ENCODE measurements around the gene FGF22. TPM values are rescaled to one million over a fixed set of nuclear protein-coding genes. Genes with fewer than 3 reads are reported as not detected.

FGF22 gene
- total and polyA plus RNA-seq, 4 donors = 0.08 TPM; not detected in 3

GRCh38 chr19:617551-618246, 22.0 kb upstream of the FGF22 start:
- no peak for DNase-seq (ENCODE audit: low spot score)
- TF ChIP-seq TAF1 (conservative IDR thresholded peaks at IDR 0.05) = no peak
- TF ChIP-seq YY1 (IDR thresholded peaks at IDR 0.05) = no peak
- no peak for TF ChIP-seq FOXA2 (IDR thresholded peaks at IDR 0.05)
- TF ChIP-seq HNF4A (conservative IDR thresholded peaks at IDR 0.05) = no peak
- TF ChIP-seq JUND (IDR thresholded peaks at IDR 0.05) = no peak
- no peak for TF ChIP-seq EGR1 (IDR thresholded peaks at IDR 0.05; ENCODE audit: low read depth in 2 of 2)
- no peak for TF ChIP-seq MAX (IDR thresholded peaks at IDR 0.05)
- TF ChIP-seq REST (IDR thresholded peaks at IDR 0.05) = no peak
- no peak for TF ChIP-seq RXRA (IDR thresholded peaks at IDR 0.05)
- no peak for TF ChIP-seq HNF4G (IDR thresholded peaks at IDR 0.05)
- Histone ChIP-seq H3K9me3 (ENCODE audit: control insufficient read depth in 4 of 4, low read length in 3 of 4) (no peaks in the 10 kb centered on the region), H3K9ac (ENCODE audit: low read depth in 1 of 2, low read length in 2 of 2) (no peak overlapping the region), H3K4me3 (ENCODE audit: low read depth in 1 of 3, low read length in 3 of 3) (no peak overlapping the region), H3K27me3 (ENCODE audit: control insufficient read depth in 4 of 4, insufficient read depth in 4 of 4, low read length in 3 of 4) (no peaks in the 10 kb centered on the region), H3K36me3 (ENCODE audit: control insufficient read depth in 4 of 4, insufficient read depth in 3 of 4, low read depth in 1 of 4, low read length in 3 of 4) (peaks cover 5 to 39% (median 22%) of the 10 kb centered on the region in 4 donors), H3K27ac (ENCODE audit: low read depth in 1 of 2, low read length in 2 of 2) (no peak overlapping the region), H3K4me1 (ENCODE audit: control insufficient read depth in 4 of 4, insufficient read depth in 4 of 4, low read length in 3 of 4) (peaks cover 0 to 4% (median 2%) of the 10 kb centered on the region in 4 donors)
- 94% methylated on average over 29 of the region's 29 CpGs for WGBS

- no peak overlapping the region for H3K27ac ChIP-seq (ENCODE audit: low read depth in 1 of 2, low read length in 2 of 2)
- no peaks in the 10 kb centered on the region for H3K9me3 ChIP-seq (ENCODE audit: control insufficient read depth in 4 of 4, low read length in 3 of 4)
- no peak overlapping the region for H3K9ac ChIP-seq (ENCODE audit: low read depth in 1 of 2, low read length in 2 of 2)
- peaks cover 0 to 4% (median 2%) of the 10 kb centered on the region in 4 donors for H3K4me1 ChIP-seq (ENCODE audit: control insufficient read depth in 4 of 4, insufficient read depth in 4 of 4, low read length in 3 of 4)
- DNase-seq (ENCODE audit: low spot score) = no peak
- no peak for TF ChIP-seq HNF4A (conservative IDR thresholded peaks at IDR 0.05)
- TF ChIP-seq REST (IDR thresholded peaks at IDR 0.05) = no peak
- H3K4me3 ChIP-seq (ENCODE audit: low read depth in 1 of 3, low read length in 3 of 3) = no peak overlapping the region
- WGBS = 95% methylated on average over 19 of the region's 19 CpGs
- no peaks in the 10 kb centered on the region for H3K27me3 ChIP-seq (ENCODE audit: control insufficient read depth in 4 of 4, insufficient read depth in 4 of 4, low read length in 3 of 4)
- peaks cover 5 to 43% (median 23%) of the 10 kb centered on the region in 4 donors for H3K36me3 ChIP-seq (ENCODE audit: control insufficient read depth in 4 of 4, insufficient read depth in 3 of 4, low read depth in 1 of 4, low read length in 3 of 4)
Observed at GRCh38 chr19:618247-618619, 21.4 kb upstream of the FGF22 start.

Data from liver (tissue), 9 donors.